Measurements from ENCODE around the gene FAM200B.

- TF ChIP-seq CTCF (IDR thresholded peaks at IDR 0.05) (no peak), POLR2A (IDR thresholded peaks at IDR 0.05) (no peak)
Measured at GRCh38 chr4:15690020-15690809, 8.6 kb downstream of the FAM200B start.

Measured in testis (tissue), 2 donors.